ENCODE measurements around the gene KCTD4. TPM values are rescaled to one million over a fixed set of nuclear protein-coding genes. Genes with fewer than 3 reads are reported as not detected.

The KCTD4 gene
- total and polyA plus RNA-seq, 10 of the 15 experiments (the other 5 are each of a cell fraction or from before 2014, with no cell fraction given), result 0.09 TPM; not detected in 9

- Histone ChIP-seq H3K4me1 (ENCODE audit: control insufficient read depth, insufficient read depth, low read length) (no peaks in the 10 kb centered on the region), H2AFZ (ENCODE audit: control insufficient read depth, low read depth, low read length) (no peak overlapping the region), H3K27ac (ENCODE audit: control insufficient read depth, insufficient read depth) (no peak overlapping the region), H3K4me3 (no peak overlapping the region), H3K4me2 (ENCODE audit: control insufficient read depth, insufficient read depth) (no peak overlapping the region), H3K9me3 (replicated peaks; ENCODE audit: control insufficient read depth, insufficient read depth, low read length) (no peaks in the 10 kb centered on the region), H3K79me2 (ENCODE audit: control insufficient read depth, insufficient read depth, low read length) (no peaks in the 10 kb centered on the region), H3K9ac (ENCODE audit: control insufficient read depth, insufficient read depth, low read length) (no peak overlapping the region), H3K27me3 (replicated peaks in 1 of 2; ENCODE audit: control insufficient read depth in 2 of 2, insufficient read depth in 2 of 2, low read length in 1 of 2) (no peaks in the 10 kb centered on the region), H3K36me3 (ENCODE audit: control insufficient read depth in 2 of 2, insufficient read depth in 2 of 2, low read length in 1 of 2) (no peaks in the 10 kb centered on the region), H4K20me1 (ENCODE audit: control insufficient read depth, insufficient read depth) (no peaks in the 10 kb centered on the region)
- in situ Hi-C loops (cut with MboI) (no loop called here), intact Hi-C loops (cut with micrococcal nuclease; ENCODE audit: unreplicated experiment) (no loop called here)
- ChIA-PET CTCF (no interaction called here), POLR2A (no interaction called here), SMC1A (ENCODE audit: uncharacterized antibody, unreplicated experiment) (no interaction called here), RAD21 (ENCODE audit: unreplicated experiment) (no interaction called here)
- WGBS (ENCODE audit: insufficient coverage, insufficient replicate concordance, low lambda C conversion rate, missing lambda C conversion rate), result 100% methylated on average over 1 of the region's 1 CpG
- no peak for TF ChIP-seq MEF2A (IDR thresholded peaks at IDR 0.05; ENCODE audit: insufficient read depth, low read depth, low read length)
- TF ChIP-seq ATF3 (IDR thresholded peaks at IDR 0.05; ENCODE audit: borderline replicate concordance, extremely low read depth, low read depth, low read length), result no peak
- no peak for TF ChIP-seq JUND (IDR thresholded peaks at IDR 0.05; ENCODE audit: low read depth, low read length)
- TF ChIP-seq POLR2AphosphoS2 (IDR thresholded peaks at IDR 0.05; ENCODE audit: low read depth, low read length), result no peak
- ATAC-seq (no peak), DNase-seq (ENCODE audit: low read depth, low spot score) (no peak), FAIRE-seq (no peak)
- no TSS peak for BruUV-seq (replicated peaks)
These were observed 41.7 kb upstream of the KCTD4 start for GRCh38 chr13:45242524-45242923.

- DNase-seq (ENCODE audit: low read depth, low spot score), result no peak
- in situ Hi-C loops (cut with MboI) (no loop called here), intact Hi-C loops (cut with micrococcal nuclease; ENCODE audit: unreplicated experiment) (no loop called here)
- FAIRE-seq, result no peak
- ChIA-PET CTCF (interaction anchor here (1.7 kb wide), 1 partner anchor 10 kb away, joined by 4 read pairs; no protein-coding TSS in a partner anchor), SMC1A (ENCODE audit: uncharacterized antibody, unreplicated experiment) (no interaction called here), RAD21 (ENCODE audit: unreplicated experiment) (no interaction called here), POLR2A (interaction anchor here (0.6 kb wide), 2 partner anchors 21 to 55 kb away, joined by 3 to 6 read pairs; no protein-coding TSS in a partner anchor)
- H3K27me3 ChIP-seq (replicated peaks in 1 of 2; ENCODE audit: control insufficient read depth in 2 of 2, insufficient read depth in 2 of 2, low read length in 1 of 2), result no peaks in the 10 kb centered on the region
- H3K36me3 ChIP-seq (ENCODE audit: control insufficient read depth in 2 of 2, insufficient read depth in 2 of 2, low read length in 1 of 2), result no peaks in the 10 kb centered on the region
- H3K4me1 ChIP-seq (ENCODE audit: control insufficient read depth, insufficient read depth, low read length), result no peaks in the 10 kb centered on the region
- H3K9me3 ChIP-seq (replicated peaks; ENCODE audit: control insufficient read depth, insufficient read depth, low read length), result no peaks in the 10 kb centered on the region
- no peak overlapping the region for H3K4me3 ChIP-seq
- no TSS peak for BruUV-seq (replicated peaks)
- H3K9ac ChIP-seq (ENCODE audit: control insufficient read depth, insufficient read depth, low read length), result no peak overlapping the region
- no peak for TF ChIP-seq MTA2 (IDR thresholded peaks at IDR 0.05; ENCODE audit: low read depth)
- no peak for TF ChIP-seq ATF7 (IDR thresholded peaks at IDR 0.05; ENCODE audit: low read depth)
- no peak for TF ChIP-seq USF2 (IDR thresholded peaks at IDR 0.05; ENCODE audit: borderline replicate concordance, low read depth, low read length)
- no peak for TF ChIP-seq SPI1 (IDR thresholded peaks at IDR 0.05; ENCODE audit: borderline replicate concordance, insufficient read depth, low read depth, low read length)
- TF ChIP-seq NFYB (IDR thresholded peaks at IDR 0.05; ENCODE audit: insufficient read depth, low read depth, low read length), result no peak
- TF ChIP-seq CHD4 (IDR thresholded peaks at IDR 0.05), result no peak
- H3K27ac ChIP-seq (ENCODE audit: control insufficient read depth, insufficient read depth), result no peak overlapping the region
- H2AFZ ChIP-seq (ENCODE audit: control insufficient read depth, low read depth, low read length), result no peak overlapping the region
- 51% methylated on average over 3 of the region's 3 CpGs for WGBS (ENCODE audit: insufficient coverage, insufficient replicate concordance, low lambda C conversion rate, missing lambda C conversion rate)
- H4K20me1 ChIP-seq (ENCODE audit: control insufficient read depth, insufficient read depth), result no peaks in the 10 kb centered on the region
- H3K79me2 ChIP-seq (ENCODE audit: control insufficient read depth, insufficient read depth, low read length), result no peaks in the 10 kb centered on the region
- ATAC-seq, result no peak
- no peak overlapping the region for H3K4me2 ChIP-seq (ENCODE audit: control insufficient read depth, insufficient read depth)
These were observed 41.2 kb upstream of the KCTD4 start for GRCh38 chr13:45242070-45242469.

Measured in GM12878 (cell line).